Endothelial cell of umbilical vein (primary cell): ENCODE data around the gene WRAP53. TPM values are rescaled to one million over a fixed set of nuclear protein-coding genes. Genes with fewer than 3 reads are reported as not detected.
A peak's percentile ranks its signal among the peaks of the same experiment; 100 is the strongest.

ENCODE experiments used
- BruUV-seq: library from RNA; stranded (reverse); fragments of 400-500 nt; replicated peaks from 2 replicates; lab custom pipeline; 2021; lab: Mats Ljungman, UMichigan
- CTCF ChIA-PET: fragments of 300-600, 350-600 bp; sonication (Branson Sonifier 250); formaldehyde crosslinking; loops from one replicate; lab custom pipeline; 2021; ENCODE audit warnings: antibody characterized with exemption, inconsistent platforms; lab: Charles Lee
- POLR2A ChIA-PET: fragments of 300-600, 350-600 bp; sonication (Branson Sonifier 250); formaldehyde crosslinking; loops from one replicate; lab custom pipeline; 2021; ENCODE audit warnings: antibody characterized with exemption, inconsistent platforms; lab: Charles Lee
- DNase-seq: peaks from one replicate; pipeline ENCODE4 v3.0.0-alpha.2; 2011; ENCODE audit warnings: low read depth, low spot score
- FAIRE-seq: peaks from 2 replicates; lab custom pipeline; 2011; peaks lifted over from hg19 to GRCh38; lab: Jason Lieb, UNC
- H2AFZ ChIP-seq: 2 replicates; pipeline ENCODE4 v1.6.0; 2012; ENCODE audit warnings: low read depth, low read length, control low read depth, inconsistent platforms
- H3K27ac ChIP-seq: 2 replicates; pipeline ENCODE4 v1.5.1; 2011; ENCODE audit warnings: low read depth, mild to moderate bottlenecking, control low read depth, low read length, moderate library complexity; ENCODE audit not compliant: insufficient read depth
- H3K27me3 ChIP-seq, 2 experiments: 2 replicates each; pipeline versions ENCODE4 v1.6.0 to v1.6.1; 2011; ENCODE audit warnings: low read length in 2 of 2, mixed read lengths in 1 of 2; ENCODE audit not compliant: control insufficient read depth in 2 of 2, insufficient read depth in 2 of 2
- H3K36me3 ChIP-seq, 2 experiments: 2 replicates in 1 of 2; 3 replicates in 1 of 2; pipeline ENCODE4 v1.5.1; 2011; ENCODE audit warnings: low read length in 2 of 2, mild to moderate bottlenecking in 1 of 2, moderate library complexity in 1 of 2; ENCODE audit not compliant: control insufficient read depth in 2 of 2, insufficient read depth in 2 of 2; ENCODE audit errors: extremely low read depth in 1 of 2
- H3K4me1 ChIP-seq: 3 replicates; pipeline ENCODE4 v1.5.1; 2011; ENCODE audit warnings: mild to moderate bottlenecking, low read length; ENCODE audit not compliant: control insufficient read depth, insufficient read depth; ENCODE audit errors: extremely low read depth
- H3K4me2 ChIP-seq: 2 replicates; pipeline ENCODE4 v1.6.1; 2011; ENCODE audit warnings: low read length, control low read depth, mixed read lengths; ENCODE audit not compliant: insufficient read depth
- H3K4me3 ChIP-seq, 3 experiments: fragments of 200-600 bp in 1 of 3; sonication (generic), shearing (Covaris generic) in 1 of 3; replicated peaks in 1 of 3; 2 replicates each; pipeline ENCODE4 v1.5.1; 2011 to 2016; ENCODE audit warnings: control low read depth in 3 of 3, low read length in 3 of 3, mild to moderate bottlenecking in 2 of 3, inconsistent platforms in 1 of 3, low read depth in 1 of 3, moderate library complexity in 1 of 3; ENCODE audit not compliant: insufficient read depth in 1 of 3
- H3K79me2 ChIP-seq: 2 replicates; pipeline ENCODE4 v1.6.0; 2012; ENCODE audit warnings: low read length, inconsistent platforms; ENCODE audit not compliant: control insufficient read depth, insufficient read depth
- H3K9ac ChIP-seq: replicated peaks from 2 replicates; pipeline ENCODE3; 2011; ENCODE audit warnings: low read length, control low read depth; ENCODE audit not compliant: insufficient read depth; ENCODE audit errors: extremely low read depth
- H3K9me1 ChIP-seq: replicated peaks from 3 replicates; pipeline ENCODE4 v1.6.0; 2011; ENCODE audit warnings: mild to moderate bottlenecking, low read length; ENCODE audit not compliant: control insufficient read depth, insufficient read depth; ENCODE audit errors: extremely low read depth
- H3K9me3 ChIP-seq: replicated peaks from 2 replicates; pipeline ENCODE4 v1.5.1; 2012; ENCODE audit warnings: low read length, inconsistent platforms; ENCODE audit not compliant: control insufficient read depth, insufficient read depth
- H4K20me1 ChIP-seq: replicated peaks from 2 replicates; pipeline ENCODE3; 2011; ENCODE audit warnings: mild to moderate bottlenecking, low read length; ENCODE audit not compliant: control insufficient read depth, insufficient read depth; ENCODE audit errors: extremely low read depth
- POLR2AphosphoS5 ChIP-seq: IDR thresholded peaks from 2 replicates; pipeline ENCODE4 v1.6.1; 2012; ENCODE audit warnings: low read depth, mild to moderate bottlenecking, control low read depth, low read length, moderate library complexity; ENCODE audit not compliant: insufficient read depth
- dilution Hi-C: fragments of 300-500 bp; cut with MboI; formaldehyde crosslinking; loops from one replicate; pipeline ENCODE4 v1.15.0; 2019; ENCODE audit warnings: low sequenced_read_pairs; ENCODE audit not compliant: extremely low pct_ligation_motif_present
- intact Hi-C: fragments of 100-400 bp; cut with micrococcal nuclease; formaldehyde crosslinking; loops from one replicate; pipeline ENCODE4 v1.10.0; 2022
- polyA plus RNA-seq, 4 experiments: library from polyadenylated mRNA; depleted of rRNA in 3 of 4; stranded (reverse) in 3 of 4; unstranded in 1 of 4; fragments of >200 nt; gene quantifications; 2 replicates each; pipeline versions ENCODE4 v1.2.1 to v1.2.3, GENCODE V29; 2011 to 2012; ENCODE audit warnings: missing spikeins in 1 of 4
- total RNA-seq: library from RNA; stranded (reverse); gene quantifications from 2 replicates; pipeline ENCODE4 v1.2.3, GENCODE V29; 2021
- TF ChIP-seq, protein P1 (sequence below), 2 donors: IDR thresholded peaks; 1 replicate in 1 of 2; 2 replicates in 1 of 2; pipeline ENCODE4 v1.5.1; 2011; ENCODE audit warnings: low read length in 2 of 2, mild to moderate bottlenecking in 2 of 2, moderate library complexity in 2 of 2, control low read depth in 1 of 2, inconsistent platforms in 1 of 2, low read depth in 1 of 2; ENCODE audit not compliant: insufficient read depth in 1 of 2; ENCODE audit errors: extremely low read depth in 1 of 2

WRAP53 gene
- total and polyA plus RNA-seq, 2 donors (not counting 3 experiments of a cell fraction or from before 2014, with no cell fraction given), result 17.9 to 28.0 TPM

DNA sequence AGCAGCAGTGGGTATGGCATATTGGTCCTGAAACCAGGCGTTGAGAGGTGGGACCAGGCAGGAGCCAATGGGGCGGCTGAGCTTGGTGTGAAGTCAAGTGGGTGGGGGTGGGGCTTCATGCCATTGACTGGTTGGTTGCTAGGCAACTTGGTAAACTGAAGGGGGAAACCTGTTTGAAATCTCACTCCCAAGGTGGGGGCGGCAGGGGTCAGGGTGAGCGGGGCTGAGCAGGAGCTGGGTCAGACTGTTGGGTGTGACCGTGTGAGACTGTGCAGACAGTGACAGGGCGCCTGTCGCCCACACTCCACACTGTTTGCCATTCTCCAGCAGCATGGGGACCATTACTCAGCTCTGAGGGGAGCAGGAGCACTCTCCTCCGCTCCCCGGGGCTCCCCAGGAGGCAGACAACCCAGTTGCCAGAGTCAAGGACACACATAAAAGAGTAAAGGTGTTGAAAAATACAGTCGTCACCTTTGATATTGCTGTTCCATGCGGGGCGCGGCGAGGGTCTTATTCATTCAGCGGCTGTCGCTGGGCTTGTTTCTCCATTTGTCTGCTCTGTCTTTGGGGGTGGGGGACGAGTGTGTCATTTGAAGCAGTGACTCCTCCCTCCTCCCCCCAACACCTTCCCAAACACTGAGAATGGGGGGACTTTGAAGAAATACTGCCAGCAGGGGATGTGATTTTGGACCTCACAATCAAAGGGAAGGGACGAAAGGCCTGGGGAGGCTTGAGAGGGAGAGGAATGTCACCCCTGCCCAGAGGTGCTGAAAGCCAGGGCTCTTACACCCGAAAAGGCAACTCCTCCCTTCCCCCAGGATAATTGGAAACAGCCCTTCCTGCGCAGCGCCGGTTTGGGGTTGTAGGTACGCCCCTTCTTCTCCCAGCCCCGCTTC lies 15.6 kb downstream of the WRAP53 start:
- DNase-seq, result peak; percentile 22
- POLR2A ChIA-PET, result interaction anchor here (0.7 kb wide), 1 partner anchor 38 kb away, joined by 4 read pairs; no protein-coding TSS in a partner anchor

More for the DNA sequence above, 15.6 kb downstream of the WRAP53 start:
- H3K36me3 ChIP-seq, result peaks cover 0 to 8% of the 10 kb centered on the region in 2 experiments
- dilution Hi-C loops, result no loop called here
- TF ChIP-seq, protein P1, sequence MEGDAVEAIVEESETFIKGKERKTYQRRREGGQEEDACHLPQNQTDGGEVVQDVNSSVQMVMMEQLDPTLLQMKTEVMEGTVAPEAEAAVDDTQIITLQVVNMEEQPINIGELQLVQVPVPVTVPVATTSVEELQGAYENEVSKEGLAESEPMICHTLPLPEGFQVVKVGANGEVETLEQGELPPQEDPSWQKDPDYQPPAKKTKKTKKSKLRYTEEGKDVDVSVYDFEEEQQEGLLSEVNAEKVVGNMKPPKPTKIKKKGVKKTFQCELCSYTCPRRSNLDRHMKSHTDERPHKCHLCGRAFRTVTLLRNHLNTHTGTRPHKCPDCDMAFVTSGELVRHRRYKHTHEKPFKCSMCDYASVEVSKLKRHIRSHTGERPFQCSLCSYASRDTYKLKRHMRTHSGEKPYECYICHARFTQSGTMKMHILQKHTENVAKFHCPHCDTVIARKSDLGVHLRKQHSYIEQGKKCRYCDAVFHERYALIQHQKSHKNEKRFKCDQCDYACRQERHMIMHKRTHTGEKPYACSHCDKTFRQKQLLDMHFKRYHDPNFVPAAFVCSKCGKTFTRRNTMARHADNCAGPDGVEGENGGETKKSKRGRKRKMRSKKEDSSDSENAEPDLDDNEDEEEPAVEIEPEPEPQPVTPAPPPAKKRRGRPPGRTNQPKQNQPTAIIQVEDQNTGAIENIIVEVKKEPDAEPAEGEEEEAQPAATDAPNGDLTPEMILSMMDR (IDR thresholded peaks at IDR 0.05; ENCODE audit: extremely low read depth in 1 of 2, insufficient read depth in 1 of 2, low read depth in 1 of 2, low read length in 2 of 2), result no peak
- TF ChIP-seq POLR2AphosphoS5, result peak; percentile 24
- H4K20me1 ChIP-seq, result no peaks in the 10 kb centered on the region
- FAIRE-seq, result no peak
- H3K27me3 ChIP-seq, result peaks cover 33 to 35% of the 10 kb centered on the region in 2 experiments
- no peaks in the 10 kb centered on the region for H3K79me2 ChIP-seq
- CTCF ChIA-PET, result interaction anchor here (0.6 to 5.1 kb wide), 3 partner anchors 12 to 658 kb away, joined by 3 to 45 read pairs (median 3); partner anchors contain the start of gene DNAH2
- no peaks in the 10 kb centered on the region for H3K9me3 ChIP-seq
- peaks cover 3% of the 10 kb centered on the region for H3K4me1 ChIP-seq
- intact Hi-C loops, result no loop called here
- H3K27ac ChIP-seq, result no peak overlapping the region
- BruUV-seq, result no TSS peak
- no peak overlapping the region for H3K4me3 ChIP-seq
- no peak overlapping the region for H3K4me2 ChIP-seq
- no peak overlapping the region for H3K9ac ChIP-seq
- H2AFZ ChIP-seq, result no peak overlapping the region
- H3K9me1 ChIP-seq, result no peaks in the 10 kb centered on the region
